Measurements from ENCODE around the gene NQO1.

- TF ChIP-seq CTCF (IDR thresholded peaks at IDR 0.05) (no peak), POLR2AphosphoS5 (IDR thresholded peaks at IDR 0.05) (no peak)
These were observed 18.2 kb upstream of the NQO1 start for GRCh38 chr16:69744363-69745231.
